ENCODE data around the gene CACNB4.

GRCh38 chr2:151899156-151899555, 199.7 kb downstream of the CACNB4 start:
- TF ChIP-seq CTCF (IDR thresholded peaks at IDR 0.05) (no peak), POLR2AphosphoS5 (IDR thresholded peaks at IDR 0.05) (no peak), POLR2A (IDR thresholded peaks at IDR 0.05) (no peak), EP300 (IDR thresholded peaks at IDR 0.05) (no peak)
